Lower lobe of right lung (tissue), 2 donors: ENCODE results near the gene ADAMTS18. TPM values are rescaled to one million over a fixed set of nuclear protein-coding genes. Genes with fewer than 3 reads are reported as not detected.

Experiments
- ATAC-seq, 2 donors: fragments of 200-7000 bp; cut with Tn5 transposase; one replicate each; pipeline ENCODE4 v1.9.1; 2020 to 2022; ENCODE audit warnings: mild to moderate bottlenecking in 2 of 2, moderate library complexity in 2 of 2
- DNase-seq: peaks from one replicate; pipeline ENCODE4 v3.0.0-alpha.2; 2020
- H3K27ac ChIP-seq: fragments of 200-600 bp; one replicate; pipeline ENCODE4 v1.8.0; 2022
- H3K27me3 ChIP-seq: fragments of 200-600 bp; one replicate; pipeline ENCODE4 v1.8.0; 2022; ENCODE audit warnings: low read depth
- H3K36me3 ChIP-seq: fragments of 200-600 bp; one replicate; pipeline ENCODE4 v1.8.0; 2022; ENCODE audit warnings: mild to moderate bottlenecking
- H3K4me1 ChIP-seq: fragments of 200-600 bp; one replicate; pipeline ENCODE4 v1.8.0; 2022
- H3K4me3 ChIP-seq: fragments of 200-600 bp; one replicate; pipeline ENCODE4 v1.8.0; 2022; ENCODE audit warnings: mild to moderate bottlenecking
- H3K9me3 ChIP-seq: fragments of 200-600 bp; one replicate; pipeline ENCODE4 v1.8.0; 2022
- intact Hi-C: fragments of 100-400 bp; cut with DNase I; formaldehyde crosslinking; loops from one replicate; pipeline ENCODE4 v1.11.0; 2022
- total RNA-seq: library from RNA; stranded (reverse); fragmentation: NEBNext Ultra II Directional; extraction: Animal tissue kit (Norgen Biotek cat#: 25700); gene quantifications from one replicate; pipeline ENCODE4 v1.2.1, GENCODE V29; 2021
- TF ChIP-seq, protein P1 (sequence below): fragments of 200-600 bp; IDR thresholded peaks from one replicate; pipeline ENCODE4 v1.8.0; 2022; ENCODE audit warnings: antibody characterized with exemption, mild to moderate bottlenecking
- donor health status: DM: no; HTN: yes; CAD: no; lungs with severe emphysema.

ADAMTS18 gene
- total RNA-seq, 1 donor from 2014 or later, result 0.09 TPM

DNA sequence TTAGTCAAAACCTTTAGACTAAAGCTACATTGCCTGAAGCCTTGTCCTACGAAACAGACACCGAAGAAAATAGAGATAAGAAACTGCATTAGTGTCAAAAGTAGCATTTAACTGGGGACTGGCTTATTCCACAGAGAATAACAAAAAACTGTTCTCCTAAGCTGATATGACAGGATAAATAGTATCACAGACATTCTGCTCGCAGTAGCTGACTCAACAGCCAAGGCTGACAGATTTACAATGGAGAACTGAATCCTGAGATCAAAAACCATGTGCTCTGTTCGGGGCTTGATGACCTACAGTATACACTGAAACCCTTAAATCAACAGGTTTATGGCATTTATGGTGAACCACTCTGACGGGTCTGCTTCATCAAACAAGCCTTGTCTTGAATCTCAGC lies 25.5 kb downstream of the ADAMTS18 start:
- Histone ChIP-seq H3K27ac (no peak overlapping the region), H3K27me3 (no peaks in the 10 kb centered on the region), H3K9me3 (peaks cover 8% of the 10 kb centered on the region), H3K4me1 (no peaks in the 10 kb centered on the region), H3K36me3 (no peaks in the 10 kb centered on the region), H3K4me3 (no peak overlapping the region)
- DNase-seq, result no peak
- TF ChIP-seq, protein P1, sequence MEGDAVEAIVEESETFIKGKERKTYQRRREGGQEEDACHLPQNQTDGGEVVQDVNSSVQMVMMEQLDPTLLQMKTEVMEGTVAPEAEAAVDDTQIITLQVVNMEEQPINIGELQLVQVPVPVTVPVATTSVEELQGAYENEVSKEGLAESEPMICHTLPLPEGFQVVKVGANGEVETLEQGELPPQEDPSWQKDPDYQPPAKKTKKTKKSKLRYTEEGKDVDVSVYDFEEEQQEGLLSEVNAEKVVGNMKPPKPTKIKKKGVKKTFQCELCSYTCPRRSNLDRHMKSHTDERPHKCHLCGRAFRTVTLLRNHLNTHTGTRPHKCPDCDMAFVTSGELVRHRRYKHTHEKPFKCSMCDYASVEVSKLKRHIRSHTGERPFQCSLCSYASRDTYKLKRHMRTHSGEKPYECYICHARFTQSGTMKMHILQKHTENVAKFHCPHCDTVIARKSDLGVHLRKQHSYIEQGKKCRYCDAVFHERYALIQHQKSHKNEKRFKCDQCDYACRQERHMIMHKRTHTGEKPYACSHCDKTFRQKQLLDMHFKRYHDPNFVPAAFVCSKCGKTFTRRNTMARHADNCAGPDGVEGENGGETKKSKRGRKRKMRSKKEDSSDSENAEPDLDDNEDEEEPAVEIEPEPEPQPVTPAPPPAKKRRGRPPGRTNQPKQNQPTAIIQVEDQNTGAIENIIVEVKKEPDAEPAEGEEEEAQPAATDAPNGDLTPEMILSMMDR, result no peak
- intact Hi-C loops, result no loop called here
- no peak for ATAC-seq

- intact Hi-C loops, result no loop called here
- TF ChIP-seq, protein P1, result no peak
- DNase-seq (no peak), ATAC-seq (no peak)
- H3K9me3 ChIP-seq, result peaks cover 8% of the 10 kb centered on the region
- no peaks in the 10 kb centered on the region for H3K4me1 ChIP-seq
- no peak overlapping the region for H3K27ac ChIP-seq
- no peak overlapping the region for H3K4me3 ChIP-seq
- no peaks in the 10 kb centered on the region for H3K27me3 ChIP-seq
- no peaks in the 10 kb centered on the region for H3K36me3 ChIP-seq
Observed at GRCh38 chr16:77408607-77409006, 26.2 kb downstream of the ADAMTS18 start.

DNA sequence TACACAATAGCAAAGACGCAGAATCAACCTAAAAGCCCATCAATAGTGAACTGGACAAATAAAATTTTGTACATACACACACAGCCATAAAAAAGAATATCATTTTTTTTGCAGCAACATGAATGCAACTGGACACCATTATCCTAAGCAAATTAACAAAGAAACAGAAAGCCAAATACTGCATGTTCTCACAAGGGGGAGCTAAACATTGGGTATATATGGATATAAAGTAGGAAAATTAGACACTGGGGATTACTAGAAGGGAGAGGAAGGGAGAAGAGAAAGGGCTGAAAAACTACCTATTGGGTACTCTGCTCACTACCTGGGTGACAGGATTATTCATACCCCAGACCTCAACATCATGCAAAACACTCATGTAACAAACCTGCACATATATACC lies 28.2 kb downstream of the ADAMTS18 start:
- H3K36me3 ChIP-seq, result no peaks in the 10 kb centered on the region
- peaks cover 8% of the 10 kb centered on the region for H3K9me3 ChIP-seq
- TF ChIP-seq, protein P1, result no peak
- DNase-seq (no peak), ATAC-seq (no peak)
- H3K4me1 ChIP-seq, result no peaks in the 10 kb centered on the region
- H3K27ac ChIP-seq, result no peak overlapping the region
- no peaks in the 10 kb centered on the region for H3K27me3 ChIP-seq
- intact Hi-C loops, result no loop called here
- H3K4me3 ChIP-seq, result no peak overlapping the region

DNA sequence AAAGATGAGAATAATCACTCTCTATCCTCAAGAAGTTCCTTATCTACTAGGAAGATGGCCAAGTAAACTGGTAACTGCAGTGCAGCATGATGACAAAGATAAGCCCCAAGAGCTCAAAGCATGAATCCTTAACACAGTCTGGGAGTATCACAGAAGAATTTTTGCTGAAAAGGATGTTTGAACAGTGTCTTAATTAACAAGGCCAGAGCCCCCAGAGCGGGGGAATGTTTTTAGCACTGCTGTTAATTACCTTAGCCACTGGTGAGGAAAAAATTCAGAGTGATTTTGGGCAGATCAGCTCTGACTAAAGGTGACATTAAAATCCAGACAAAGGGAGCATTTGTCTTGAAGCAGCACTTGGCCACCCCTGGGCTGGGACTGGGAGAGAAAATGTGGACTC lies 30.1 kb downstream of the ADAMTS18 start:
- H3K9me3 ChIP-seq, result peaks cover 8% of the 10 kb centered on the region
- H3K4me3 ChIP-seq, result no peak overlapping the region
- H3K27ac ChIP-seq, result no peak overlapping the region
- DNase-seq (no peak), ATAC-seq (no peak)
- H3K4me1 ChIP-seq, result no peaks in the 10 kb centered on the region
- intact Hi-C loops, result no loop called here
- TF ChIP-seq, protein P1, result no peak
- no peaks in the 10 kb centered on the region for H3K27me3 ChIP-seq
- H3K36me3 ChIP-seq, result no peaks in the 10 kb centered on the region

DNA sequence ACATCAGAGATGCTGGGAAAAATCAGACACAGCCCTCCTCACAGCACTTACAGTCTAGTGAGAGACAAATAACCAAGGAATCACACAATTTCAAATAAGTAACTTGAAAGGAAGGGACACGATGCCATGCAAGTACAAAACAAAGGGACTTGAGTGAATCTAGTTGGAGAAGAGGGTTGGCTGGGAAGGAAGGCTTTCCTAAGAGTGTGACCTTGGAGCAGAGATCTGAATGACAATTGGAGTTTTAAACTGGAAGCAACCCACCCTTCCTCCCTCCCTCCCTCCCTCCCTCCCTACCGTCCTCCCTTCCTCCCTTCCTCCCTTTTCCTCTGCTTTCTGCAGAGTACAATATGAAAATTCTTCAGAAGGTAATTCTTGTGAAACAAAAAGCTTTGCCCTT lies 31.1 kb downstream of the ADAMTS18 start:
- DNase-seq (no peak), ATAC-seq (no peak)
- H3K9me3 ChIP-seq, result peaks cover 8% of the 10 kb centered on the region
- TF ChIP-seq, protein P1, result no peak
- no peak overlapping the region for H3K27ac ChIP-seq
- H3K4me1 ChIP-seq, result no peaks in the 10 kb centered on the region
- intact Hi-C loops, result no loop called here
- no peak overlapping the region for H3K4me3 ChIP-seq
- no peaks in the 10 kb centered on the region for H3K36me3 ChIP-seq
- H3K27me3 ChIP-seq, result no peaks in the 10 kb centered on the region

- DNase-seq (no peak), ATAC-seq (no peak)
- no peaks in the 10 kb centered on the region for H3K4me1 ChIP-seq
- H3K4me3 ChIP-seq, result no peak overlapping the region
- TF ChIP-seq, protein P1, result no peak
- intact Hi-C loops, result no loop called here
- no peaks in the 10 kb centered on the region for H3K27me3 ChIP-seq
- peaks cover 3% of the 10 kb centered on the region for H3K9me3 ChIP-seq
- H3K27ac ChIP-seq, result no peak overlapping the region
- H3K36me3 ChIP-seq, result no peaks in the 10 kb centered on the region
Observed at GRCh38 chr16:77402672-77403071, 32.2 kb downstream of the ADAMTS18 start.
